ENCODE results near the gene CNTNAP5. TPM values are rescaled to one million over a fixed set of nuclear protein-coding genes. Genes with fewer than 3 reads are reported as not detected.

The CNTNAP5 gene
- total RNA-seq, 1 donor from 2014 or later = not detected

- H3K36me3 ChIP-seq (ENCODE audit: control insufficient read depth, insufficient read depth, low read length) = no peaks in the 10 kb centered on the region
- TF ChIP-seq CTCF (IDR thresholded peaks at IDR 0.05; ENCODE audit: insufficient read depth, low read length, poor library complexity, severe bottlenecking) = no peak
- H3K27me3 ChIP-seq (ENCODE audit: control insufficient read depth, insufficient read depth, low read length) = no peaks in the 10 kb centered on the region
- DNase-seq (ENCODE audit: low read depth) = no peak
- no peak overlapping the region for H3K4me3 ChIP-seq (ENCODE audit: low read depth, low read length)
Measured at GRCh38 chr2:124814968-124815745, 790.1 kb downstream of the CNTNAP5 start.

GRCh38 chr2:124816007-124816406 lies 790.9 kb downstream of the CNTNAP5 start:
- DNase-seq (ENCODE audit: low read depth) = no peak
- Histone ChIP-seq H3K36me3 (ENCODE audit: control insufficient read depth, insufficient read depth, low read length) (no peaks in the 10 kb centered on the region), H3K27me3 (ENCODE audit: control insufficient read depth, insufficient read depth, low read length) (no peaks in the 10 kb centered on the region), H3K4me3 (ENCODE audit: low read depth, low read length) (no peak overlapping the region)
- TF ChIP-seq CTCF (IDR thresholded peaks at IDR 0.05; ENCODE audit: insufficient read depth, low read length, poor library complexity, severe bottlenecking) = no peak

GRCh38 chr2:124822516-124822915 lies 797.4 kb downstream of the CNTNAP5 start:
- Histone ChIP-seq H3K36me3 (ENCODE audit: control insufficient read depth, insufficient read depth, low read length) (no peaks in the 10 kb centered on the region), H3K4me3 (ENCODE audit: low read depth, low read length) (no peak overlapping the region), H3K27me3 (ENCODE audit: control insufficient read depth, insufficient read depth, low read length) (no peaks in the 10 kb centered on the region)
- DNase-seq (ENCODE audit: low read depth) = no peak
- TF ChIP-seq CTCF (IDR thresholded peaks at IDR 0.05; ENCODE audit: insufficient read depth, low read length, poor library complexity, severe bottlenecking) = no peak

- TF ChIP-seq CTCF (IDR thresholded peaks at IDR 0.05; ENCODE audit: insufficient read depth, low read length, poor library complexity, severe bottlenecking) = no peak
- Histone ChIP-seq H3K27me3 (ENCODE audit: control insufficient read depth, insufficient read depth, low read length) (no peaks in the 10 kb centered on the region), H3K36me3 (ENCODE audit: control insufficient read depth, insufficient read depth, low read length) (no peaks in the 10 kb centered on the region), H3K4me3 (ENCODE audit: low read depth, low read length) (no peak overlapping the region)
- DNase-seq (ENCODE audit: low read depth) = no peak
Measured at GRCh38 chr2:124824441-124824840, 799.4 kb downstream of the CNTNAP5 start.

- Histone ChIP-seq H3K27me3 (ENCODE audit: control insufficient read depth, insufficient read depth, low read length) (no peaks in the 10 kb centered on the region), H3K36me3 (ENCODE audit: control insufficient read depth, insufficient read depth, low read length) (no peaks in the 10 kb centered on the region), H3K4me3 (ENCODE audit: low read depth, low read length) (no peak overlapping the region)
- no peak for DNase-seq (ENCODE audit: low read depth)
- TF ChIP-seq CTCF (IDR thresholded peaks at IDR 0.05; ENCODE audit: insufficient read depth, low read length, poor library complexity, severe bottlenecking) = no peak
Measured at GRCh38 chr2:124832521-124832920, 807.4 kb downstream of the CNTNAP5 start.

GRCh38 chr2:124834331-124834730 lies 809.2 kb downstream of the CNTNAP5 start:
- no peak overlapping the region for H3K4me3 ChIP-seq (ENCODE audit: low read depth, low read length)
- no peaks in the 10 kb centered on the region for H3K36me3 ChIP-seq (ENCODE audit: control insufficient read depth, insufficient read depth, low read length)
- DNase-seq (ENCODE audit: low read depth) = no peak
- no peaks in the 10 kb centered on the region for H3K27me3 ChIP-seq (ENCODE audit: control insufficient read depth, insufficient read depth, low read length)
- no peak for TF ChIP-seq CTCF (IDR thresholded peaks at IDR 0.05; ENCODE audit: insufficient read depth, low read length, poor library complexity, severe bottlenecking)

Measured in kidney epithelial cell (primary cell).